Measurements from ENCODE around the gene TRIO. TPM values are rescaled to one million over a fixed set of nuclear protein-coding genes. Genes with fewer than 3 reads are reported as not detected.

The TRIO gene
- total RNA-seq, 6 experiments from 2014 or later, result 167 to 219 (median 190) TPM

DNA sequence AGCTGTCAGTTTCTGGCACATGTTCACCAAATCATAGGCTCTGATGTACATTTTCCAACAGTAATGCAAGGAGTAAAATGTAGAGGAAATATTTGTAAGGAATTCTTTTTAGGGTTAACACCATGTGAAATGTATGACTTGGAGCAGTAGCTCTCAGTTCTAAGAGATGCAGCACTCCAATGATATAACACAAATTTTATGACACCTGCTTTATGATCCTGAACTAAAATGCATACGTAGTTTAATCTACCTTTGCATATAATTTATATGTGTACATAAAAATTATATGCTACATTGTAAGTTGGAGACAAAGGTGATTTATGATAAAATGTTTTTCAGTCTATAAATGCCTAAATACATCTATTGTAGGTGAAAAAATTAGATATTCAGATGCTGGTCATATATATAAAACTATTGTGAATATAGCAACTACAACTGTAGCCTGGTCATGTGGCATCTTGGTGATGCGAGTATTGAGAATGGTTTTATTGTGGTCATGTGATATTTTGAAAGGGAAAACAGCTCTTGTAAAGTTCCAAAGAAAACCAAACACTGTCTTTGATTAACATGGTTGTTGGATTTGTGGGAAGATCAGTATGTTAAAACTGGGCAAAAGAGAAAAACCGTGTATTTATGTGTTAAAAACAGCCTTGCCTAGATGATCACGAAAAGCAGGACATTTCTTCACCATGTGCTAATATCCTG lies 171.0 kb downstream of the TRIO start:
- Mint-ChIP-seq H3K27me3 (ENCODE audit: insufficient read depth) (peaks cover 17% of the 10 kb centered on the region), H3K27ac (peak overlapping the region; percentile 60), H3K36me3 (ENCODE audit: low read depth) (peaks cover 70% of the 10 kb centered on the region), H3K9me3 (no peaks in the 10 kb centered on the region; the same call in 1 of the 2 replicates), H3K4me3 (no peak overlapping the region), H3K4me1 (ENCODE audit: low read depth) (peaks cover 53% of the 10 kb centered on the region)
- DNase-seq, result no peak
- no peak for TF ChIP-seq CTCF (IDR thresholded peaks at IDR 0.05)

DNA sequence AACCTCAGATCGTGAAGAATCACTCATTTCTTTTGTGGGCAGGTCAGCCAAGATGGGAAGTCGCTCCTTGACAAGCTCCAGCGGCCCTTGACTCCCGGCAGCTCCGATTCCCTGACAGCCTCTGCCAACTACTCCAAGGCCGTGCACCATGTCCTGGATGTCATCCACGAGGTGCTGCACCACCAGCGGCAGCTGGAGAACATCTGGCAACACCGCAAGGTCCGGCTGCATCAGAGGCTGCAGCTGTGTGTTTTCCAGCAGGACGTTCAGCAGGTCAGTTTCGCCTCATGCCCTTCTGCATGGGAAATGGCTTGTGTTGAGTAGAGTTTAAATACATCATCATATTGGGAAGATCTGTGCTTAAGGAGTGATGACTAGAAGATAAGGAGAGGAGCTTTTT lies 173.3 kb downstream of the TRIO start:
- peaks cover 78% of the 10 kb centered on the region for H3K36me3 Mint-ChIP-seq (ENCODE audit: low read depth)
- no peak for TF ChIP-seq CTCF (IDR thresholded peaks at IDR 0.05)
- H3K4me3 Mint-ChIP-seq, result peak overlapping the region; percentile 64; the same call in 1 of the 2 replicates
- no peaks in the 10 kb centered on the region; the same call in 1 of the 2 replicates for H3K9me3 Mint-ChIP-seq
- H3K4me1 Mint-ChIP-seq (ENCODE audit: low read depth), result peaks cover 61% of the 10 kb centered on the region
- H3K27ac Mint-ChIP-seq, result peak overlapping the region; percentile 59
- H3K27me3 Mint-ChIP-seq (ENCODE audit: insufficient read depth), result peaks cover 21% of the 10 kb centered on the region
- DNase-seq, result no peak

DNA sequence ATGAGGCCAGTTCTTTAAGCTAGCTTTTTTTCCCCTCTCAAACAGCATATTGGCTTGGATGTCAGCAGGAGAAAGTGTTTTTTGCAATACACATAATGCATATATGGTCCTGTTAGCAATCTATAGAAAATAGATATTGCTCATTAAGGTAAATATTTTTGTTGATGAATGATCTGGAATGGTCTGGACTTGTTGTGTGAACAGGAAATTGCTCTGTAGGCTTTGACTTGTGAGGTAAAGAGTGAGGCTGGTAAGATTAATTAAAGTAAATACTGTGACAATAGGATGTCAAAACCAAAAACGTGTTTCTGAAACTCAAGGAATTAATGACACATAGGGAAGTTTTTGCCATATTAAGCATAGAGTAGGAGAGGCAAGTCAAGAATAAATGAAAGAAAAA lies 176.0 kb downstream of the TRIO start:
- peaks cover 75% of the 10 kb centered on the region for H3K4me1 Mint-ChIP-seq (ENCODE audit: low read depth)
- H3K27me3 Mint-ChIP-seq (ENCODE audit: insufficient read depth), result peaks cover 21% of the 10 kb centered on the region
- H3K9me3 Mint-ChIP-seq, result no peaks in the 10 kb centered on the region; the same call in 1 of the 2 replicates
- H3K36me3 Mint-ChIP-seq (ENCODE audit: low read depth), result peaks cover 88% of the 10 kb centered on the region
- peak overlapping the region; percentile 30 for H3K27ac Mint-ChIP-seq
- H3K4me3 Mint-ChIP-seq, result peak overlapping the region; percentile 7; the same call in 1 of the 2 replicates
- DNase-seq, result no peak
- TF ChIP-seq CTCF (IDR thresholded peaks at IDR 0.05), result no peak

DNA sequence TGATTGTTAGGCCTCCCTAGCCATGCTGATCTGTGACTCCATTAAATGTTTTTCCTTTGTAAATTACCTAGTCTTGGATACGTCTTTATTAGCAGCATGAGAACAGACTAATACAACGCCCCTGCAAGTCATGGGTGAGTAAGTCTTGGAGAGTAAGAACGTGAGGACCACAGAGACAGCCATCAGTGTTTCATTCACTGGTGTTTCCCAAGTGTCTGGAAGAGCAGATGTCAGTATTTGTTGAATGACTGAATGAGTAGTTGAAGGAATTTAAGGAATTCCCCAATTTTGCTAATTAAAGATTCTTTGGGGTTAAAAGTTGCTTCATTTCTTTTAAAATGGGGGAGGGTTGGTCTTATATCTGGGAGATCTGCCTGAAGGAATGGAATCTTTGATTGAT lies 178.8 kb downstream of the TRIO start:
- no peak for TF ChIP-seq CTCF (IDR thresholded peaks at IDR 0.05)
- peaks cover 4% of the 10 kb centered on the region; the same call in 1 of the 2 replicates for H3K9me3 Mint-ChIP-seq
- H3K27ac Mint-ChIP-seq, result peak overlapping the region; percentile 6; the same call in 1 of the 2 replicates
- no peak for DNase-seq
- peaks cover 24% of the 10 kb centered on the region for H3K27me3 Mint-ChIP-seq (ENCODE audit: insufficient read depth)
- H3K4me1 Mint-ChIP-seq (ENCODE audit: low read depth), result peaks cover 82% of the 10 kb centered on the region
- peaks cover 86% of the 10 kb centered on the region for H3K36me3 Mint-ChIP-seq (ENCODE audit: low read depth)
- H3K4me3 Mint-ChIP-seq, result peak overlapping the region; percentile 6; the same call in 1 of the 2 replicates

GRCh38 chr5:14322437-14323187 lies 179.5 kb downstream of the TRIO start:
- peaks cover 83% of the 10 kb centered on the region for H3K4me1 Mint-ChIP-seq (ENCODE audit: low read depth)
- no peak for TF ChIP-seq CTCF (IDR thresholded peaks at IDR 0.05)
- DNase-seq, result peak; percentile 6
- peaks cover 4% of the 10 kb centered on the region; the same call in 1 of the 2 replicates for H3K9me3 Mint-ChIP-seq
- peaks cover 80% of the 10 kb centered on the region for H3K36me3 Mint-ChIP-seq (ENCODE audit: low read depth)
- H3K27me3 Mint-ChIP-seq (ENCODE audit: insufficient read depth), result peaks cover 21% of the 10 kb centered on the region
- H3K4me3 Mint-ChIP-seq, result no peak overlapping the region
- H3K27ac Mint-ChIP-seq, result peak overlapping the region; percentile 34; the same call in 1 of the 2 replicates

Measured in HFFc6 (cell line).